ENCODE measurements around the gene ADSS1.

Gene ADSS1

GRCh38 chr14:104742586-104743455, 18.8 kb downstream of the ADSS1 start:
- H3K9ac ChIP-seq (ENCODE audit: insufficient read length), result no peak overlapping the region
- DNase-seq (ENCODE audit: low read depth, low spot score), result no peak

DNA sequence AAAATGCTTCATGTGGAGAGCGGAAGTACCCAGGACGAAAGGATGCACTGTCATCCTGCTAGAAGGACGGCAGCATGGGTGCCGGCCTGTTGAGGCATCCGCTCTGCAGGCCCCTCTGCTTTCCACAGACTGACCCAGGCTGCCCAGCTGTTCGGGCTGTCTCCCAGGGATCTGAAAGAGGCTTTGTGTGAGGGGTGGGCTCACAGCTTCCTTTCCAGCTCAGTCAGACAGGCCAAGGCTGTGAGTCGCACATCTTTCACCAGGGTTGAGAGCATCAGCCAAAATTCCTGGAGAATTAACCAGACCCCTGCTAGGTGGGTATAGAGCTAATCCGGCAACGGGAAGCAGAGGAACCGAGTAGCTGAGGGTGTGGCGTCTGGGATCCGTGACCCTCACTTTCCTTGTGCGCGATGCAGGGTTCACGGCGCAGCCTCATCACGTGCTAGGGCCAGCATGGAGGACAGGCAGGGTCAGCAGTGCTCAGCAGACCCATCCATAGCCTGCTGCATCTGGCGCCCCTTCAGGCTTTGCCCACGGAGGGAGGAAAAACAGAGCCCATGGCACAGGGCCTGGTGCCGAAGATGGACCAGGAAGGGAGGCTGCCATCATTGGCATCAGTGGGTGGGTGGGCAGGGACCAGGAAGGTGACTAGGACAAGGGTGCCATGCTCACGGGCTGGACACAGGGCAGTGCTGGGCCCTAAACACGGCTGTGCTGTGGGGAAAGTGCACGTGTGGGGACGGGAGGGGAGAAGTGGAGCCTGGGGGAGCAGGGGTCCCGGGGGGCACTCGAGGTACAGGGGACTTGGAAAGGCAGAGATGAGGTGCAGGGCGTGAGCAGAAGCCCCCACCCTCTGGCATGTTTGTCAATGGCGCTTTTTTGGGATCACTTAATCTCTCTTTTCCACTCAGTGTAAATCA, 19.7 kb downstream of the ADSS1 start:
- TF ChIP-seq FOXP2 (optimal IDR thresholded peaks at IDR 0.05; ENCODE audit: control extremely low read depth, extremely low read length, insufficient read depth), result no peak
- TF ChIP-seq POLR2AphosphoS5 (IDR thresholded peaks at IDR 0.05; ENCODE audit: borderline replicate concordance, low read depth, low read length), result no peak
- TF ChIP-seq EZH2 (IDR thresholded peaks at IDR 0.05), result no peak
- Histone ChIP-seq H3K9ac (ENCODE audit: insufficient read length) (no peak overlapping the region), H3K9me3 (ENCODE audit: low read depth, low read length) (no peaks in the 10 kb centered on the region), H3K4me3 (no peak overlapping the region), H3K27ac (no peak overlapping the region), H3K36me3 (ENCODE audit: insufficient read depth, low read length) (no peaks in the 10 kb centered on the region)
- DNase-seq (ENCODE audit: low read depth, low spot score), result no peak

More at GRCh38 chr14:104742586-104743455, 18.8 kb downstream of the ADSS1 start:
- no peaks in the 10 kb centered on the region for H3K36me3 ChIP-seq (ENCODE audit: insufficient read depth, low read length)
- H3K4me3 ChIP-seq, result no peak overlapping the region
- H3K9me3 ChIP-seq (ENCODE audit: low read depth, low read length), result no peaks in the 10 kb centered on the region
- H3K27ac ChIP-seq, result no peak overlapping the region
- TF ChIP-seq FOXP2 (optimal IDR thresholded peaks at IDR 0.05; ENCODE audit: control extremely low read depth, extremely low read length, insufficient read depth) (no peak), POLR2AphosphoS5 (IDR thresholded peaks at IDR 0.05; ENCODE audit: borderline replicate concordance, low read depth, low read length) (no peak), EZH2 (IDR thresholded peaks at IDR 0.05) (no peak)

DNA sequence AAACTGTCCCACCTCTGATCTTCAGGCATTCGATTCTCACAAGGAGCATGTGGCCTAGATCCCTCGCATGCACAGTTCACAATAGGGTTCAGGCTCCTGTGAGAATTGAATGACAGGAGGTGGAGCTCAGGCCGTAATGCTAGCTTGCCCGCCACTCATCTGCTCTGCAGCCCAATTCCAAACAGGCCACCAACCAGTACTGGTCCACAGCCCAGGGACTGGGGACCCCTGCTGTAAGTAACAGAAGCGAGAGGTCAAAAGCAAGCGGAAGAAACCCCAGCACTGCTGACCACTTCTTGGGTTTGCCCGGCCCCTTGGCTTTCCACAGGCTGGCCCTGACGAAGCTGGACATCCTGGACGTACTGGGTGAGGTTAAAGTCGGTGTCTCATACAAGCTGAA, 20.5 kb downstream of the ADSS1 start:
- Histone ChIP-seq H3K4me3 (no peak overlapping the region), H3K36me3 (ENCODE audit: insufficient read depth, low read length) (no peaks in the 10 kb centered on the region), H3K9me3 (ENCODE audit: low read depth, low read length) (no peaks in the 10 kb centered on the region), H3K27ac (no peak overlapping the region), H3K9ac (ENCODE audit: insufficient read length) (no peak overlapping the region)
- no peak for DNase-seq (ENCODE audit: low read depth, low spot score)
- TF ChIP-seq POLR2AphosphoS5 (IDR thresholded peaks at IDR 0.05; ENCODE audit: borderline replicate concordance, low read depth, low read length) (no peak), FOXP2 (optimal IDR thresholded peaks at IDR 0.05; ENCODE audit: control extremely low read depth, extremely low read length, insufficient read depth) (no peak)

- H3K9me3 ChIP-seq (ENCODE audit: low read depth, low read length), result no peaks in the 10 kb centered on the region
- H3K4me3 ChIP-seq, result no peak overlapping the region
- no peak for DNase-seq (ENCODE audit: low read depth, low spot score)
- H3K27ac ChIP-seq, result no peak overlapping the region
- no peaks in the 10 kb centered on the region for H3K36me3 ChIP-seq (ENCODE audit: insufficient read depth, low read length)
- H3K9ac ChIP-seq (ENCODE audit: insufficient read length), result no peak overlapping the region
- no peak for TF ChIP-seq EZH2 (IDR thresholded peaks at IDR 0.05)
- TF ChIP-seq POLR2AphosphoS5 (IDR thresholded peaks at IDR 0.05; ENCODE audit: borderline replicate concordance, low read depth, low read length), result no peak
- TF ChIP-seq FOXP2 (optimal IDR thresholded peaks at IDR 0.05; ENCODE audit: control extremely low read depth, extremely low read length, insufficient read depth), result no peak
Measured at GRCh38 chr14:104745431-104745830, 21.4 kb downstream of the ADSS1 start.

DNA sequence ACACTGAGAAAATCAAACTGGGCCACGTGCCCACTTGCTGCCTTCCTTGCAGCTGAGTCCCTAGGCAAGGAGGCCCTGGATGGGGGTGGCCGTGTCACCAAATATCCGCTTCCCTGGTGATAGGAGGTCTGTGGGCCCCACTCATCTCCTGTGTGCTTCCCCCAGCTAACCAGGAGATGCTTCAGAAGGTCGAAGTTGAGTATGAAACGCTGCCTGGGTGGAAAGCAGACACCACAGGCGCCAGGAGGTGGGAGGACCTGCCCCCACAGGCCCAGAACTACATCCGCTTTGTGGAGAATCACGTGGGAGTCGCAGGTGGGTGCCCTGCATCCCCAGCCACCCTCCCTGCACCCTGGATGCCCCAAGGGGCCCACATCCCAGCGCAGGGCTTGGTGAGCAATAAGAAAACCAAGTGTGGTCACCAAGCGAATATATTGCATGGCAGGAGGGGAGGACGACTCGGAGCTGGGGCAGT, 22.1 kb downstream of the ADSS1 start:
- DNase-seq (ENCODE audit: low read depth, low spot score), result no peak
- TF ChIP-seq EZH2 (IDR thresholded peaks at IDR 0.05) (no peak), FOXP2 (optimal IDR thresholded peaks at IDR 0.05; ENCODE audit: control extremely low read depth, extremely low read length, insufficient read depth) (no peak), POLR2AphosphoS5 (IDR thresholded peaks at IDR 0.05; ENCODE audit: borderline replicate concordance, low read depth, low read length) (no peak)
- Histone ChIP-seq H3K9ac (ENCODE audit: insufficient read length) (no peak overlapping the region), H3K36me3 (ENCODE audit: insufficient read depth, low read length) (no peaks in the 10 kb centered on the region), H3K27ac (no peak overlapping the region), H3K9me3 (ENCODE audit: low read depth, low read length) (no peaks in the 10 kb centered on the region), H3K4me3 (no peak overlapping the region)

DNA sequence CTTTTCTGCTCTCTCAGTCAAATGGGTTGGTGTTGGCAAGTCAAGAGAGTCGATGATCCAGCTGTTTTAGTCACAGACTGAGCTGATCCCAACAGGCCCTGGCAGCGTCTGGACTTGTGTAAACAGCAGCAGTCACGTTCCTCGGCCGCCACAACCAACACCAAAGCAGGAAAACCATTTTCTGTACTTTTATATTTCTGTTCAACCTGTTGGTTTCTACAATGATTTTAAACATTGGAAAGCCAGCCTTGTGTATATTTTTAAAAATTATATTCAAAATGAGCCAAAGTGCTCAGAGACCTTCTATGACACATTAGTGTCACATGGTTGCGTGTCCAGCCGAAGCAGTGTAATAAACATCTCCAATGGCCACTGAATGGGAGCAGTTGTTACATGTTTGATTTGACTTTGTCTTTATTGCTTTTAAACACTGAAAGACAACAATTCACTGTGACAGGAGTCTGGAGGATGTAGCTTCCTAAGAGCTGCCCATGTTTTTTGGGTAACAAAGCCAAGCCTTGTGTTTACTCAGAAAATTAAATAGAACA, 23.0 kb downstream of the ADSS1 start:
- DNase-seq (ENCODE audit: low read depth, low spot score), result no peak
- Histone ChIP-seq H3K4me3 (no peak overlapping the region), H3K27ac (no peak overlapping the region)

DNA sequence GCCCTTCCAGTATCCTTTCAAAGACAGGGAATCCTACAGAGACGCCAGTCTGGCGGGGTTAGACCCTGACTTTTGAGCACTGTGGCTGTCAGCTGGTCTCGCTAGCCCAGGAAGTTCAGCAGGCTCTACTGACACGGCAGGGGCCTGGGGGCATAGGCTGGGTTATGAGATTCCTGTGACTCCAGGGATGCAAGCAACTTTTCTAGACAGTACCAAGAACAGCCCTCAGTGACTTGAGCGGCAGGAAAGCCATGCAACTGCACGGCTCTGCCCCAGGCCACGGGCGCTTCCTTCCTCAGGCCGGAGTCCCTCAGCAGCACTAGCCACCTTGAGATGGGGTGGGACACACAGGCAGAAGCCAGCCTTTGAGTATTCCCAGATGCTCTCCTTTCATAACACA, 23.8 kb downstream of the ADSS1 start:
- Histone ChIP-seq H3K27ac (no peak overlapping the region), H3K9ac (ENCODE audit: insufficient read length) (no peak overlapping the region), H3K36me3 (ENCODE audit: insufficient read depth, low read length) (no peaks in the 10 kb centered on the region), H3K4me3 (no peak overlapping the region), H3K9me3 (ENCODE audit: low read depth, low read length) (no peaks in the 10 kb centered on the region)
- no peak for DNase-seq (ENCODE audit: low read depth, low spot score)
- no peak for TF ChIP-seq POLR2AphosphoS5 (IDR thresholded peaks at IDR 0.05; ENCODE audit: borderline replicate concordance, low read depth, low read length)

More for the DNA sequence above, 23.0 kb downstream of the ADSS1 start:
- TF ChIP-seq POLR2AphosphoS5 (IDR thresholded peaks at IDR 0.05; ENCODE audit: borderline replicate concordance, low read depth, low read length), result no peak
- no peak for TF ChIP-seq EZH2 (IDR thresholded peaks at IDR 0.05)
- no peak for TF ChIP-seq FOXP2 (optimal IDR thresholded peaks at IDR 0.05; ENCODE audit: control extremely low read depth, extremely low read length, insufficient read depth)
- H3K9me3 ChIP-seq (ENCODE audit: low read depth, low read length), result no peaks in the 10 kb centered on the region
- H3K9ac ChIP-seq (ENCODE audit: insufficient read length), result no peak overlapping the region
- H3K36me3 ChIP-seq (ENCODE audit: insufficient read depth, low read length), result no peaks in the 10 kb centered on the region

- H3K9me3 ChIP-seq (ENCODE audit: low read depth, low read length), result no peaks in the 10 kb centered on the region
- H3K36me3 ChIP-seq (ENCODE audit: insufficient read depth, low read length), result no peaks in the 10 kb centered on the region
- no peak overlapping the region for H3K9ac ChIP-seq (ENCODE audit: insufficient read length)
- no peak overlapping the region for H3K27ac ChIP-seq
- no peak for TF ChIP-seq POLR2AphosphoS5 (IDR thresholded peaks at IDR 0.05; ENCODE audit: borderline replicate concordance, low read depth, low read length)
- TF ChIP-seq EZH2 (IDR thresholded peaks at IDR 0.05), result no peak
- TF ChIP-seq FOXP2 (optimal IDR thresholded peaks at IDR 0.05; ENCODE audit: control extremely low read depth, extremely low read length, insufficient read depth), result no peak
- H3K4me3 ChIP-seq, result no peak overlapping the region
- DNase-seq (ENCODE audit: low read depth, low spot score), result no peak
Measured at GRCh38 chr14:104749111-104749649, 25.2 kb downstream of the ADSS1 start.

Measured in SK-N-MC (cell line).